ENCODE data around the gene RIPOR3. TPM values are rescaled to one million over a fixed set of nuclear protein-coding genes. Genes with fewer than 3 reads are reported as not detected.

RIPOR3 gene
- total and polyA plus RNA-seq, 5 donors from 2014 or later = 0.69 to 1.9 (median 1.3) TPM

- H3K27me3 Mint-ChIP-seq = no peaks in the 10 kb centered on the region
- DNase-seq = no peak
- Histone ChIP-seq H3K27me3 (ENCODE audit: control insufficient read depth, insufficient read depth, low read length) (no peaks in the 10 kb centered on the region), H3K27ac (ENCODE audit: insufficient read depth, low read length, poor library complexity, severe bottlenecking) (no peak overlapping the region), H3K36me3 (ENCODE audit: control insufficient read depth, insufficient read depth, low read length) (peaks cover 12% of the 10 kb centered on the region), H3K4me1 (ENCODE audit: control insufficient read depth, insufficient read depth, low read length, poor library complexity, severe bottlenecking) (peaks cover 52% of the 10 kb centered on the region), H3K4me3 (ENCODE audit: low read depth, low read length) (no peak overlapping the region), H3K9me3 (ENCODE audit: control insufficient read depth in 2 of 2, low read length in 2 of 2) (no peaks in the 10 kb centered on the region)
- H3K36me3 Mint-ChIP-seq = peaks cover 16% of the 10 kb centered on the region
- H3K27ac Mint-ChIP-seq = peak overlapping the region in 1 of 3 donors; percentile 72
- H3K4me3 Mint-ChIP-seq = peak overlapping the region in 2 of 4 donors; percentile 1 to 67
- no peak for ATAC-seq (ENCODE audit: low read depth in 2 of 2)
- no peaks in the 10 kb centered on the region for H3K9me3 Mint-ChIP-seq
- peaks cover 47 to 80% (median 60%) of the 10 kb centered on the region in 4 donors for H3K4me1 Mint-ChIP-seq
These were observed 142.9 kb downstream of the RIPOR3 start for GRCh38 chr20:50548396-50548795.

GRCh38 chr20:50547964-50548363, 143.4 kb downstream of the RIPOR3 start:
- H3K4me3 Mint-ChIP-seq = peak overlapping the region in 3 of 4 donors; percentile 1 to 67 (median 15)
- H3K27ac Mint-ChIP-seq = peak overlapping the region in 2 of 3 donors; percentile 72 to 85
- no peaks in the 10 kb centered on the region for H3K9me3 ChIP-seq (ENCODE audit: control insufficient read depth in 2 of 2, low read length in 2 of 2)
- H3K36me3 Mint-ChIP-seq = peaks cover 17% of the 10 kb centered on the region
- no peak for DNase-seq
- no peaks in the 10 kb centered on the region for H3K27me3 ChIP-seq (ENCODE audit: control insufficient read depth, insufficient read depth, low read length)
- no peaks in the 10 kb centered on the region for H3K27me3 Mint-ChIP-seq
- H3K4me1 ChIP-seq (ENCODE audit: control insufficient read depth, insufficient read depth, low read length, poor library complexity, severe bottlenecking) = peaks cover 49% of the 10 kb centered on the region
- H3K36me3 ChIP-seq (ENCODE audit: control insufficient read depth, insufficient read depth, low read length) = peaks cover 12% of the 10 kb centered on the region
- no peak overlapping the region for H3K27ac ChIP-seq (ENCODE audit: insufficient read depth, low read length, poor library complexity, severe bottlenecking)
- ATAC-seq (ENCODE audit: low read depth in 2 of 2) = no peak
- H3K9me3 Mint-ChIP-seq = no peaks in the 10 kb centered on the region
- H3K4me3 ChIP-seq (ENCODE audit: low read depth, low read length) = no peak overlapping the region
- H3K4me1 Mint-ChIP-seq = peaks cover 51 to 82% (median 64%) of the 10 kb centered on the region in 4 donors

- peaks cover 12% of the 10 kb centered on the region for H3K36me3 ChIP-seq (ENCODE audit: control insufficient read depth, insufficient read depth, low read length)
- Mint-ChIP-seq H3K4me1 (peaks cover 59 to 89% (median 74%) of the 10 kb centered on the region in 4 donors), H3K4me3 (peak overlapping the region; percentile 23 to 85 (median 80)), H3K36me3 (peaks cover 17% of the 10 kb centered on the region), H3K9me3 (no peaks in the 10 kb centered on the region), H3K27ac (peak overlapping the region; percentile 81 to 85 (median 82)), H3K27me3 (no peaks in the 10 kb centered on the region)
- ATAC-seq (ENCODE audit: low read depth in 2 of 2) (peak; percentile 70), DNase-seq (peak in 2 of 3 donors; percentile 15 to 53)
- peaks cover 55% of the 10 kb centered on the region for H3K4me1 ChIP-seq (ENCODE audit: control insufficient read depth, insufficient read depth, low read length, poor library complexity, severe bottlenecking)
- no peak overlapping the region for H3K27ac ChIP-seq (ENCODE audit: insufficient read depth, low read length, poor library complexity, severe bottlenecking)
- H3K27me3 ChIP-seq (ENCODE audit: control insufficient read depth, insufficient read depth, low read length) = no peaks in the 10 kb centered on the region
- H3K9me3 ChIP-seq (ENCODE audit: control insufficient read depth in 2 of 2, low read length in 2 of 2) = no peaks in the 10 kb centered on the region
- peak overlapping the region; percentile 78 for H3K4me3 ChIP-seq (ENCODE audit: low read depth, low read length)
These were observed 144.5 kb downstream of the RIPOR3 start for GRCh38 chr20:50546729-50547314.

GRCh38 chr20:50545126-50545525, 146.2 kb downstream of the RIPOR3 start:
- ATAC-seq (ENCODE audit: low read depth in 2 of 2) (no peak), DNase-seq (no peak)
- peaks cover 56 to 87% (median 76%) of the 10 kb centered on the region in 4 donors for H3K4me1 Mint-ChIP-seq
- Histone ChIP-seq H3K4me1 (ENCODE audit: control insufficient read depth, insufficient read depth, low read length, poor library complexity, severe bottlenecking) (peaks cover 48% of the 10 kb centered on the region), H3K4me3 (ENCODE audit: low read depth, low read length) (no peak overlapping the region), H3K27me3 (ENCODE audit: control insufficient read depth, insufficient read depth, low read length) (no peaks in the 10 kb centered on the region), H3K9me3 (ENCODE audit: control insufficient read depth in 2 of 2, low read length in 2 of 2) (no peaks in the 10 kb centered on the region), H3K27ac (ENCODE audit: insufficient read depth, low read length, poor library complexity, severe bottlenecking) (no peak overlapping the region), H3K36me3 (ENCODE audit: control insufficient read depth, insufficient read depth, low read length) (peaks cover 19% of the 10 kb centered on the region)
- H3K4me3 Mint-ChIP-seq = peak overlapping the region in 1 of 4 donors; percentile 23
- H3K9me3 Mint-ChIP-seq = no peaks in the 10 kb centered on the region
- no peaks in the 10 kb centered on the region for H3K27me3 Mint-ChIP-seq
- peaks cover 18% of the 10 kb centered on the region for H3K36me3 Mint-ChIP-seq
- peak overlapping the region in 2 of 3 donors; percentile 76 to 85 for H3K27ac Mint-ChIP-seq

- H3K27ac ChIP-seq (ENCODE audit: insufficient read depth, low read length, poor library complexity, severe bottlenecking) = no peak overlapping the region
- peaks cover 13% of the 10 kb centered on the region for H3K36me3 Mint-ChIP-seq
- H3K4me3 Mint-ChIP-seq = peak overlapping the region in 1 of 4 donors; percentile 29
These were observed 148.0 kb downstream of the RIPOR3 start for GRCh38 chr20:50543326-50543725.

GRCh38 chr20:50541606-50542041, 149.7 kb downstream of the RIPOR3 start:
- peak overlapping the region in 3 of 4 donors; percentile 27 to 57 (median 54) for H3K4me3 Mint-ChIP-seq
- H3K27me3 Mint-ChIP-seq = no peaks in the 10 kb centered on the region

More at GRCh38 chr20:50543326-50543725, 148.0 kb downstream of the RIPOR3 start:
- no peaks in the 10 kb centered on the region for H3K9me3 ChIP-seq (ENCODE audit: control insufficient read depth in 2 of 2, low read length in 2 of 2)
- ATAC-seq (ENCODE audit: low read depth in 2 of 2) (no peak), DNase-seq (no peak)
- H3K36me3 ChIP-seq (ENCODE audit: control insufficient read depth, insufficient read depth, low read length) = peaks cover 14% of the 10 kb centered on the region
- H3K27me3 ChIP-seq (ENCODE audit: control insufficient read depth, insufficient read depth, low read length) = no peaks in the 10 kb centered on the region
- H3K27me3 Mint-ChIP-seq = no peaks in the 10 kb centered on the region
- H3K4me1 Mint-ChIP-seq = peaks cover 53 to 84% (median 71%) of the 10 kb centered on the region in 4 donors
- H3K4me1 ChIP-seq (ENCODE audit: control insufficient read depth, insufficient read depth, low read length, poor library complexity, severe bottlenecking) = peaks cover 51% of the 10 kb centered on the region
- H3K27ac Mint-ChIP-seq = no peak overlapping the region
- no peak overlapping the region for H3K4me3 ChIP-seq (ENCODE audit: low read depth, low read length)
- no peaks in the 10 kb centered on the region for H3K9me3 Mint-ChIP-seq

GRCh38 chr20:50540620-50541605, 150.4 kb downstream of the RIPOR3 start:
- Histone ChIP-seq H3K9me3 (ENCODE audit: control insufficient read depth in 2 of 2, low read length in 2 of 2) (no peaks in the 10 kb centered on the region), H3K27me3 (ENCODE audit: control insufficient read depth, insufficient read depth, low read length) (no peaks in the 10 kb centered on the region), H3K4me3 (ENCODE audit: low read depth, low read length) (no peak overlapping the region), H3K36me3 (ENCODE audit: control insufficient read depth, insufficient read depth, low read length) (peaks cover 14% of the 10 kb centered on the region), H3K4me1 (ENCODE audit: control insufficient read depth, insufficient read depth, low read length, poor library complexity, severe bottlenecking) (peaks cover 48% of the 10 kb centered on the region), H3K27ac (ENCODE audit: insufficient read depth, low read length, poor library complexity, severe bottlenecking) (no peak overlapping the region)
- Mint-ChIP-seq H3K4me3 (peak overlapping the region in 3 of 4 donors; percentile 27 to 57 (median 54)), H3K4me1 (peaks cover 48 to 81% (median 64%) of the 10 kb centered on the region in 4 donors), H3K9me3 (no peaks in the 10 kb centered on the region), H3K36me3 (peaks cover 12% of the 10 kb centered on the region), H3K27ac (peak overlapping the region; percentile 43 to 52 (median 44)), H3K27me3 (no peaks in the 10 kb centered on the region)
- DNase-seq (no peak), ATAC-seq (ENCODE audit: low read depth in 2 of 2) (no peak)

More at GRCh38 chr20:50541606-50542041, 149.7 kb downstream of the RIPOR3 start:
- no peaks in the 10 kb centered on the region for H3K27me3 ChIP-seq (ENCODE audit: control insufficient read depth, insufficient read depth, low read length)
- H3K9me3 ChIP-seq (ENCODE audit: control insufficient read depth in 2 of 2, low read length in 2 of 2) = no peaks in the 10 kb centered on the region
- Mint-ChIP-seq H3K4me1 (peaks cover 50 to 81% (median 64%) of the 10 kb centered on the region in 4 donors), H3K9me3 (no peaks in the 10 kb centered on the region), H3K27ac (peak overlapping the region in 2 of 3 donors; percentile 44 to 52), H3K36me3 (peaks cover 12% of the 10 kb centered on the region)
- H3K4me3 ChIP-seq (ENCODE audit: low read depth, low read length) = no peak overlapping the region
- peaks cover 13% of the 10 kb centered on the region for H3K36me3 ChIP-seq (ENCODE audit: control insufficient read depth, insufficient read depth, low read length)
- no peak overlapping the region for H3K27ac ChIP-seq (ENCODE audit: insufficient read depth, low read length, poor library complexity, severe bottlenecking)
- no peak for ATAC-seq (ENCODE audit: low read depth in 2 of 2)
- no peak for DNase-seq
- peaks cover 50% of the 10 kb centered on the region for H3K4me1 ChIP-seq (ENCODE audit: control insufficient read depth, insufficient read depth, low read length, poor library complexity, severe bottlenecking)
